H1 (cell line): ENCODE results near the gene COL16A1.

Experiments used
- EGR1 ChIP-seq: IDR thresholded peaks from 2 replicates; pipeline ENCODE4 v1.6.1; 2011; ENCODE audit warnings: low read depth, low read length, borderline replicate concordance
- TAF1 ChIP-seq: IDR thresholded peaks from 2 replicates; pipeline ENCODE4 v1.6.1; 2011; ENCODE audit warnings: mild to moderate bottlenecking, low read depth, low read length
- TF ChIP-seq, protein P1 (sequence below), 3 experiments: IDR thresholded peaks; 1 replicate in 2 of 3; 2 replicates in 1 of 3; pipeline versions ENCODE4 v1.5.1 to v1.6.1; 2011; ENCODE audit warnings: low read length in 3 of 3, mild to moderate bottlenecking in 3 of 3, inconsistent platforms in 2 of 3, low read depth in 1 of 3, moderate library complexity in 1 of 3; ENCODE audit not compliant: insufficient read depth in 1 of 3; ENCODE audit errors: control extremely low read depth in 1 of 3
- TF ChIP-seq, protein P2 (sequence below): IDR thresholded peaks from 2 replicates; pipeline ENCODE4 v1.6.1; 2011; ENCODE audit warnings: low read length, improper control_type of control experiment

GRCh38 chr1:31681415-31681814, 22.4 kb downstream of the COL16A1 start:
- TF ChIP-seq, protein P1, sequence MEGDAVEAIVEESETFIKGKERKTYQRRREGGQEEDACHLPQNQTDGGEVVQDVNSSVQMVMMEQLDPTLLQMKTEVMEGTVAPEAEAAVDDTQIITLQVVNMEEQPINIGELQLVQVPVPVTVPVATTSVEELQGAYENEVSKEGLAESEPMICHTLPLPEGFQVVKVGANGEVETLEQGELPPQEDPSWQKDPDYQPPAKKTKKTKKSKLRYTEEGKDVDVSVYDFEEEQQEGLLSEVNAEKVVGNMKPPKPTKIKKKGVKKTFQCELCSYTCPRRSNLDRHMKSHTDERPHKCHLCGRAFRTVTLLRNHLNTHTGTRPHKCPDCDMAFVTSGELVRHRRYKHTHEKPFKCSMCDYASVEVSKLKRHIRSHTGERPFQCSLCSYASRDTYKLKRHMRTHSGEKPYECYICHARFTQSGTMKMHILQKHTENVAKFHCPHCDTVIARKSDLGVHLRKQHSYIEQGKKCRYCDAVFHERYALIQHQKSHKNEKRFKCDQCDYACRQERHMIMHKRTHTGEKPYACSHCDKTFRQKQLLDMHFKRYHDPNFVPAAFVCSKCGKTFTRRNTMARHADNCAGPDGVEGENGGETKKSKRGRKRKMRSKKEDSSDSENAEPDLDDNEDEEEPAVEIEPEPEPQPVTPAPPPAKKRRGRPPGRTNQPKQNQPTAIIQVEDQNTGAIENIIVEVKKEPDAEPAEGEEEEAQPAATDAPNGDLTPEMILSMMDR (IDR thresholded peaks at IDR 0.05; ENCODE audit: control extremely low read depth in 1 of 3, insufficient read depth in 1 of 3, low read depth in 1 of 3, low read length in 3 of 3) = no peak
- TF ChIP-seq EGR1 (no peak), TAF1 (no peak)
- TF ChIP-seq, protein P2, sequence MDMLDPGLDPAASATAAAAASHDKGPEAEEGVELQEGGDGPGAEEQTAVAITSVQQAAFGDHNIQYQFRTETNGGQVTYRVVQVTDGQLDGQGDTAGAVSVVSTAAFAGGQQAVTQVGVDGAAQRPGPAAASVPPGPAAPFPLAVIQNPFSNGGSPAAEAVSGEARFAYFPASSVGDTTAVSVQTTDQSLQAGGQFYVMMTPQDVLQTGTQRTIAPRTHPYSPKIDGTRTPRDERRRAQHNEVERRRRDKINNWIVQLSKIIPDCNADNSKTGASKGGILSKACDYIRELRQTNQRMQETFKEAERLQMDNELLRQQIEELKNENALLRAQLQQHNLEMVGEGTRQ = no peak
